Measurements from ENCODE around the gene MAB21L2.

The MAB21L2 gene

GRCh38 chr4:150574678-150575077 is 7.3 kb upstream of the MAB21L2 start:
- no peak for DNase-seq (ENCODE audit: low read depth in 2 of 2)

DNA sequence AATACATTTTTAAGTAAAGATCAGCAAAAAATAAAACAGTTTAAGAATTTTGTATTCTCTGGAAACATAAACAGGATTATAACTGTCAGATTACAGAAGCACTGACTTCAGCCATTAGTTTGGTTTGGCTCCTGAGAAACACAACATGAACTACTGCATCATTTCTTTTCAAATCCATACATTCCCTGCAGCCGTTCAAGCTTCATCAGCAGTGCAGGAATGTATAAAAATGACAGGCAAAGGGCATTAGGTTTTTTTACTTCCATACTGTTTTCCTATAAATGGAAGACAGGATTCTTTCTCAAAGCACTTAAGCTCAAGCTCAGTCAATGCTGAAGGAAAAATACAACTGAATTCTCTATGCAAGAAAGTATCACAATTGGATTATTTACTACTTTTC is 4.2 kb upstream of the MAB21L2 start:
- no peak for DNase-seq (ENCODE audit: low read depth in 2 of 2)

GRCh38 chr4:150578745-150579501 is 3.0 kb upstream of the MAB21L2 start:
- DNase-seq (ENCODE audit: low read depth in 2 of 2), result no peak

GRCh38 chr4:150579551-150580234 is 2.3 kb upstream of the MAB21L2 start:
- no peak for DNase-seq (ENCODE audit: low read depth in 2 of 2)

DNA sequence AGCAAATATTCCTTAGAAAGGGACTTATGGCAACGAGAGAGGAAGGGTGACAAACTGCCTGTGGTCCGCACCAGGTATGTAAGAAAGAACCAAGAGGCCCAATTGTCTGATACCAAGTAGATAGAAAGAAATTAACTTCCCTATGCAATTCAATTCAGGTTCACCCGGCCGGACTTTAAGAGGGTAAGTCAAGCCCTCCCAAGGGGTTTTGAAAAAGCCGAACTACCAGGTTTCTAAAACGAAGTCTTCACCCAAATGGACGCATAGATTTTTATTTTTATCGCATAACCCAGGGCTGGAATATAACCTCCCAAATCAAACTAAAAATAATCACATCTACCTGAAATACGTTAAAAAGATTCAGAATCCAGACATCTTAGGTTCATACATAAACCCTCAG is 1.6 kb upstream of the MAB21L2 start:
- DNase-seq (ENCODE audit: low read depth in 2 of 2), result no peak

DNA sequence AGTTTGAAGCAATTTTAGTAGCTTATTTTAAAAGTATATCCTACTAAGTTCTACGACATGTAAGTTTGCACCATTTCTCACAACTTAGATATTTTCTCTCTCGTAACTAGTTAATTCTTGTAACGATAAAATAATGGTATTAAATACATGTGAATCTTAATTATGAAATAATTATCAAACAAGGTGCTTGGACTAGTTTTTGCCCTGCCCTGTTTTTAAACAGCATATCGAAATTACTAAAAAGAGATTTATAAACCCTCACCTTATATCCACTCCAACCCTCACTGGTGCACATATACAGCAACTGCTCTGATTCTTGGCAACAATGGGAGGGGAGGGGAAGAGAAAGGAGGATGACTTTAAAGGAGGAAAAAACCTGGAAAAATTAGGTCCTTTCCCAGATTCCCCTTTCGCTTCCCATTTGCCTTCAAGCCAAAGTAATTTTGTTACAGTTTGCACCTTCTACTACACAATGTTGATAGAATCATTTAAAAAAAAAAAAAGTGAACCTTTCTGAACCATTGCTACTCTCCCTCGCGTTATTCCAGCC is 820 bp upstream of the MAB21L2 start:
- no peak for DNase-seq (ENCODE audit: low read depth in 2 of 2)

- no peak for DNase-seq (ENCODE audit: low read depth in 2 of 2)
Observed at GRCh38 chr4:150581641-150582051, 305 bp upstream of the MAB21L2 start.

DNA sequence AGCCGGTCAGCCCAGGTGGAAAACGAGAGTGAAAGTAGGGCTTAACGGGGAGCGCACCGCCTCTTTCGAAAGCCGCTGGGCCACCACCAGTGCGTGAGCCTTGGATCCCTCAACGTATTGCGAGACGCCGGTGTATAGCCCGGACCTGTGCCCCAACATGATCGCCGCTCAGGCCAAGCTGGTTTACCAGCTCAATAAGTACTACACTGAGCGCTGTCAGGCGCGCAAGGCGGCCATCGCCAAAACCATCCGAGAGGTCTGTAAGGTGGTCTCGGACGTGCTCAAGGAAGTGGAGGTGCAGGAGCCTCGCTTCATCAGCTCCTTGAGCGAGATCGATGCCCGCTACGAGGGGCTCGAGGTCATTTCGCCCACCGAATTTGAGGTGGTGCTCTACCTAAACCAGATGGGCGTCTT is 929 bp downstream of the MAB21L2 start:
- no peak for DNase-seq (ENCODE audit: low read depth in 2 of 2)

DNA sequence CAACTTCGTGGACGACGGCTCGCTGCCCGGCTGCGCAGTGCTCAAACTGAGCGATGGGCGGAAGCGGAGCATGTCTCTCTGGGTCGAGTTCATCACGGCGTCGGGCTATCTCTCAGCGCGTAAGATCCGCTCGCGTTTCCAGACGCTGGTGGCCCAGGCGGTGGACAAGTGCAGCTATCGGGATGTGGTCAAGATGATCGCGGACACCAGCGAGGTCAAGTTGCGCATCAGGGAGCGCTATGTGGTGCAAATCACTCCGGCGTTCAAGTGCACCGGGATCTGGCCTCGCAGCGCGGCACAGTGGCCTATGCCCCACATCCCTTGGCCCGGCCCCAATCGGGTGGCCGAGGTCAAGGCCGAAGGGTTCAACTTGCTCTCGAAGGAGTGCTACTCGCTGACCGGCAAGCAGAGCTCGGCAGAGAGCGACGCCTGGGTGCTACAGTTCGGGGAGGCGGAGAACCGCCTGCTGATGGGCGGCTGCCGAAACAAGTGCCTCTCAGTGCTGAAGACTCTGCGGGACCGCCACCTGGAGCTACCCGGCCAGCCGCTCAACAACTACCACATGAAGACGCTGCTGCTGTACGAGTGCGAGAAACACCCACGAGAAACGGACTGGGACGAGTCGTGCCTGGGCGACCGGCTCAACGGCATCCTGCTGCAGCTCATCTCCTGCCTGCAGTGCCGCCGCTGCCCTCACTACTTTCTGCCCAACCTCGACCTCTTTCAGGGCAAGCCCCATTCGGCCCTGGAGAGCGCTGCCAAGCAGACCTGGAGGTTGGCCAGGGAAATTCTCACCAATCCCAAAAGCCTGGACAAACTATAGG is 1.5 kb downstream of the MAB21L2 start:
- DNase-seq (ENCODE audit: low read depth in 2 of 2), result no peak

- no peak for DNase-seq (ENCODE audit: low read depth in 2 of 2)
Observed at GRCh38 chr4:150584111-150584915, 2.4 kb downstream of the MAB21L2 start.

GRCh38 chr4:150585611-150586010 is 3.7 kb downstream of the MAB21L2 start:
- no peak for DNase-seq (ENCODE audit: low read depth in 2 of 2)

DNA sequence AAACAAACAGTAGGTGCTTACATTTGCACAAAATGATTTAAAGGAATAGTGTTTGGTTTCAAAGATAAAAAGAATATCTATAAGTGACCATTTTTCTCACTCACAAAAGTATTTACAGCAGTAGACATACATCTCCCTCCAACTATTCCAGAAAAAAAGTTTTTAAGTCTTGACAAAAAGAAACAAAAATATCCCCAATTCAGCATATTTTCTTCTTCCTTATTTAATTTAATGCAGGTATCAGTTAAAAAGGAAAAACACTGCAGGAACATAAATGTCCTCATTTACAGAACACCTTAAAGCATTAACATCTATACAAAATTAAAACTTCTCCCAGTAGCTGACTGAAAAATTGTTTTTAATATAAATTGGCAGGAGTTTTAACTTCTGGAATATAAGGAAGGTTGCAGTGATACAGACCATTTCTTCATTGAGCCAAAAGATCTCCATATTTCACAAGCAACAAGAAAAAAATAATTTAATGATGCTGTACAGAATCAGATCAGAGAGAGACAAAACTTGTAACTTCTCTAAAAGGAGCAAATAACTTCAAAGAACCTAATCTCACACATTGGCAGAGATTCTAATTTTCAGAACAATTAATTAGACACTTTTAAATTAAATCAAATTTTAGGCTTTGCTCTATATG is 4.3 kb downstream of the MAB21L2 start:
- no peak for DNase-seq (ENCODE audit: low read depth in 2 of 2)

DNA sequence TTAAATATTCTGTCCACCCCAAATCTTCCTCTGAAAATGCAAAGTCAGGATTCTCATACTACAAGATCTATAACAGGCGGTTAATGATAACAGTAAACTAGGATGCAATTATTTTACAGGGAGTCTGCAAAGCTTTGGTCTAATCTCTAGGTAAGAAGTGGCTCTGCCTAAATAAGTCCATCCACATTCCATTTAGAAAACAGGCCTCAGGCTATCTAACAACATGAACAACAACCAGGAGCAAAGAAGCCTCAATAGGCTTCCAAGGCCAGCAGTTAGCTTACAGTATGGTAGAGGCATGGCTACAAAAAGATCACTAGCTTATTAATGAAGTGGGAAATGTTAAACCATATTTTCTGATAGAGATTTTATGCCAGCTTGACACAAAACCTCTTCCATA is 6.4 kb downstream of the MAB21L2 start:
- DNase-seq (ENCODE audit: low read depth in 2 of 2), result no peak

- no peak for DNase-seq (ENCODE audit: low read depth in 2 of 2)
Observed at GRCh38 chr4:150589157-150589556, 7.2 kb downstream of the MAB21L2 start.

DNA sequence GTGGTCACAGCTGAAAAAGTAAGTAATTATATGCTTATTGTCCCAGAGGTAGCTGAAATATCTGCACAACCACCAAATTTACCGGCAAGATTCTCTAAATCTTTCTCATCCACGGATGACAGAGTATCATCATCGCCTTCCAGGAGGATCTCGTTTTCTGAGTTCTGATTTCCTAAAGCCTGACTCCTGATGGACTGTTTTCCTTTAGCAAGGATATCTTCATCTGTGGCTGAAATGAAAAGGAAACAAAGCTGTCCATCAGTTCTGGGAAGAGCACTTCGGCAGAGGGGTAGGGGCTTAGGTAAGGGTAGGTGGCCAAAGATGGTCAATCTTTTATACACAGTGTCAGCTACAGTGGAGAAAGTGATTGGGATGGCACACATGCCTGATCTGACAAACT is 8.7 kb downstream of the MAB21L2 start:
- DNase-seq (ENCODE audit: low read depth in 2 of 2), result no peak

DNA sequence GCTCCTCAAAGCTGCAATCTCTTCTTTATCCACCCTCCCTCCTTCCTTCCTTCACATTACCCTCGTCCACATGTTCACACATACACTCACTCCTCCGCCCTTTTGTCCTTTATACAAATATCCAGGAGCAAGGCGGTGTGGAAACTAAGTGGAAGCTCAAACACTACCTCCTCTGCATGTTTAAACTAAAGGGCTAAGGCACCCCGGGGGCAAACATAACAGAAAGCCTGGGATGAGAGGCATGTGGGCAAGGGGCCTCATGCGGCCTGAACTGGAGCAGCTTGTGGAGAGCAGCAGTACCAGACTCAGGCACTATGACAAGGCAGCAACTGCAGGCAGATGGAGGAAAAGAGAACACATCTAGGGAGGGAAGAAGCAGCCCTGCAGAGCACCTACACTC is 9.5 kb downstream of the MAB21L2 start:
- DNase-seq (ENCODE audit: low read depth in 2 of 2), result no peak

- DNase-seq (ENCODE audit: low read depth in 2 of 2), result no peak
Observed at GRCh38 chr4:150591904-150592303, 10.0 kb downstream of the MAB21L2 start.

DNA sequence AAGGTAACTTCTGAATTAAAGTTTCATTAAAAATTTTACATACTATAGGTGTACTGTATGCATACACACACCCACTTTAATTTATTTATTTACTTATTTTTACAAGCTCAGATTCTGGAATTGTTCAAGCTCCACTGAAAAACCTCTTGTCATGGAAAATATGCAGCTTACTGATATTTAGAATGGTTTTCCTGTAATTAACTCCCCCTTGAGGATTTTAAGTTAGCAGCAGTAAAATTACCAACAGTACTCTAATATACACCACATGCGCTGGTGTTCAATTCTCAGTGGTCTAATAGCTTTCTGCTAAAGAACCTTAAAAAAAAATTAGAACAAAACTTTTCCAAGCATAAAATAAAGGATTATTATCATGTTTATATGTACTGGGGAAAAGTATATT is 12.0 kb downstream of the MAB21L2 start:
- no peak for DNase-seq (ENCODE audit: low read depth in 2 of 2)

DNA sequence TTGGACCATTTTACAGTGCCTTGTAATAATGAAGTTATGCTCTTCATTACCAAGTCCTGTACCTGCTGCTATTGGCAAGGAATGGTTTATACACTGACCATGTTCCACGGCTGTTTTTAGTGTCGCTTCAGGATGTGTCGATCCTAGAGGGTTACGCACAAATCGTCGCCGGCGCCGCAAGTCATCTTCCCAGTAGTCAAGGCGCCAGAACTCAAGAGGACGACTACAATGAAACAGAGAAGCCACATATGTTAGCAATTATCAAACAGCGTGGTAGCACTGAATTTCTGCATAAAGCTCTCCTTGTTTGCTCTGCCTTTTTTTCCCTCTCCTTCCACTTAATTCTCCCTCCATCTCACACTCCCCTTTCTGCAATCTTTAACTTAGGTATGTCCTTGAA is 17.0 kb downstream of the MAB21L2 start:
- DNase-seq (ENCODE audit: low read depth in 2 of 2), result no peak

DNA sequence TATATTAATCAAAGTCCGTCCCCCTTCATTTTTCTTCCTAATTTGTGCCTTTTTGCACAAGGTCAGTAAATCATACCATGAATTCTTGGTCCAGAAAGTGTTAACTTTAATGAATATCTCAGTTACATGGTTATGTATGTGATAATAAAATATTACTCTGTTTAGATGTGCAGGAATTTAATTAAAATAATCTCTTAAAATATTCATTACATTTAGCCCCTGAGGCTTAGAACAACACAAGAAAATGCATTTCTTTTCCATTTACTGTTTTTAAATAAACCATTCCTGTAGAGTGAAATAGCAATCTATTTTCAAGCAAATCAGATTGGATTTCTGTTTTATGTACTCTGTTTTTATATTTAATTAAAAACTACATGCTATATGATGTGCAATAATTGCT is 17.6 kb downstream of the MAB21L2 start:
- no peak for DNase-seq (ENCODE audit: low read depth in 2 of 2)

Data from stimulated activated CD8-positive, alpha-beta memory T cell treated with anti-CD3 and anti-CD28 coated beads, Interleukin-7, amount 100 ng/mL, for 1 hour (primary cell).